HCT116 (cell line): ENCODE data around the gene CX3CR1.

Experiments used
- CBX3 ChIP-seq: IDR thresholded peaks from 2 replicates; pipeline ENCODE4 v1.6.1; 2012; ENCODE audit warnings: low read depth
- CEBPB ChIP-seq: IDR thresholded peaks from 2 replicates; pipeline ENCODE4 v1.6.1; 2012; ENCODE audit warnings: low read depth
- CTCF ChIP-seq, 3 experiments: fragments of 200-600 bp in 1 of 3; sonication (generic) in 1 of 3; IDR thresholded peaks in 2 of 3; conservative IDR thresholded peaks in 1 of 3; 2 replicates each; pipeline ENCODE4 v1.5.1; 2012 to 2017; ENCODE audit warnings: low read depth in 2 of 3, low read length in 2 of 3, antibody characterized with exemption in 1 of 3, borderline replicate concordance in 1 of 3, control low read depth in 1 of 3, mild to moderate bottlenecking in 1 of 3, mixed read lengths in 1 of 3, mixed run types in 1 of 3, moderate library complexity in 1 of 3; ENCODE audit not compliant: insufficient read depth in 1 of 3
- ELF1 ChIP-seq: IDR thresholded peaks from 2 replicates; pipeline ENCODE4 v1.6.1; 2012; ENCODE audit warnings: low read depth, borderline replicate concordance
- EZH2 ChIP-seq: fragments of 200-600 bp; sonication (generic); IDR thresholded peaks from 2 replicates; pipeline ENCODE4 v1.6.1; 2017; ENCODE audit warnings: antibody characterized with exemption, mixed run types
- EZH2phosphoT487 ChIP-seq: fragments of 200-600 bp; IDR thresholded peaks from 2 replicates; pipeline ENCODE4 v1.6.1; 2018; ENCODE audit warnings: antibody characterized with exemption, borderline replicate concordance
- JUND ChIP-seq: IDR thresholded peaks from 2 replicates; pipeline ENCODE4 v1.6.1; 2012
- POLR2A ChIP-seq: IDR thresholded peaks from 2 replicates; pipeline ENCODE4 v1.7.0; 2011; ENCODE audit warnings: borderline replicate concordance; ENCODE audit not compliant: insufficient read depth, insufficient read length; ENCODE audit errors: extremely low read depth
- POLR2AphosphoS5 ChIP-seq: IDR thresholded peaks from 2 replicates; pipeline ENCODE4 v1.6.1; 2011; ENCODE audit warnings: mild to moderate bottlenecking, low read depth, low read length, moderate library complexity
- RAD21 ChIP-seq: IDR thresholded peaks from 2 replicates; pipeline ENCODE4 v1.6.1; 2012; ENCODE audit warnings: low read depth, mild to moderate bottlenecking
- TCF7L2 ChIP-seq: IDR thresholded peaks from 2 replicates; pipeline ENCODE4 v1.7.0; 2011; ENCODE audit warnings: borderline replicate concordance, inconsistent platforms; ENCODE audit not compliant: insufficient read depth, insufficient read length; ENCODE audit errors: extremely low read depth
- YY1 ChIP-seq: IDR thresholded peaks from 2 replicates; pipeline ENCODE4 v1.6.1; 2011; ENCODE audit warnings: low read length, low read depth, moderate library complexity, mild to moderate bottlenecking; ENCODE audit not compliant: insufficient replicate concordance; ENCODE audit errors: extremely low read depth
- ZNF274 ChIP-seq: fragments of 200-500 bp; sonication (Bioruptor generic); IDR thresholded peaks from 2 replicates; pipeline ENCODE4 v1.6.1; 2014; ENCODE audit warnings: mild to moderate bottlenecking, low read depth, low read length, inconsistent platforms

GRCh38 chr3:39329493-39329892, 49.7 kb upstream of the CX3CR1 start, which contains the start of gene CCR8:
- TF ChIP-seq CTCF (IDR thresholded peaks at IDR 0.05 in 2 of 3, conservative IDR thresholded peaks at IDR 0.05 in 1 of 3; ENCODE audit: borderline replicate concordance in 1 of 3, insufficient read depth in 1 of 3, low read depth in 2 of 3, low read length in 2 of 3) (no peak), CBX3 (no peak), YY1 (no peak), POLR2A (no peak), EZH2phosphoT487 (no peak), ZNF274 (no peak), ELF1 (no peak), TCF7L2 (no peak), POLR2AphosphoS5 (no peak), EZH2 (no peak), JUND (no peak), CEBPB (no peak), RAD21 (no peak)
